ENCODE measurements around the gene TMEM89.
A peak's percentile ranks its signal among the peaks of the same experiment; 100 is the strongest.

The TMEM89 gene, protein sequence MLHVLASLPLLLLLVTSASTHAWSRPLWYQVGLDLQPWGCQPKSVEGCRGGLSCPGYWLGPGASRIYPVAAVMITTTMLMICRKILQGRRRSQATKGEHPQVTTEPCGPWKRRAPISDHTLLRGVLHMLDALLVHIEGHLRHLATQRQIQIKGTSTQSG

DNA sequence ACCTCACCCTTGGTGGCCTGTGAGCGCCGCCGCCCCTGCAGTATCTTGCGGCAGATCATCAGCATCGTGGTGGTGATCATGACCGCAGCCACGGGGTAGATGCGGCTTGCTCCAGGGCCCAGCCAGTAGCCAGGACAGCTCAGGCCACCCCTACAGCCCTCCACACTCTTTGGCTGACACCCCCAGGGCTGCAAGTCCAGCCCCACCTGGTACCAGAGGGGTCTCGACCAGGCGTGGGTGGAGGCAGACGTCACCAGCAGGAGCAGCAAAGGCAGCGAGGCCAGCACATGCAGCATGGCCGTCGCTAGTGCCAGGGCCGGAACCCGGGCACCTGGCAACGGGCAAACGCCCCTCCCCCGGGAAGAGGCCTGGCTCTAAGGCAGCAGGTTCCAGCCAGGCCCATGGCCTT lies at the start of gene TMEM89:
TSS of gene TMEM89 (minus strand) at position 309 of the 409 bp plus-strand sequence. CDS start at position 296, 13 bp downstream.
- no peak for TF ChIP-seq ZNF274 (IDR thresholded peaks at IDR 0.05; ENCODE audit: low read depth, low read length)
- H3K4me3 ChIP-seq (ENCODE audit: insufficient read length, low read depth): no peak within 1 kb of the TSS
- H3K4me1 ChIP-seq (ENCODE audit: insufficient read depth, insufficient read length): no peaks in the 10 kb centered on the region
- peaks cover 28% of the 10 kb centered on the region for H3K9me3 ChIP-seq (ENCODE audit: insufficient read depth, low read length)
- peaks cover 44% of the 10 kb centered on the region for H3K36me3 ChIP-seq (ENCODE audit: insufficient read depth, insufficient read length, low read length)
- H3K27me3 ChIP-seq (ENCODE audit: insufficient read depth, insufficient read length): no peaks in the 10 kb centered on the region
- DNase-seq (ENCODE audit: low read depth, low spot score): no peak
- no peak within 1 kb of the TSS for H3K9ac ChIP-seq (ENCODE audit: insufficient read length, low read depth)

DNA sequence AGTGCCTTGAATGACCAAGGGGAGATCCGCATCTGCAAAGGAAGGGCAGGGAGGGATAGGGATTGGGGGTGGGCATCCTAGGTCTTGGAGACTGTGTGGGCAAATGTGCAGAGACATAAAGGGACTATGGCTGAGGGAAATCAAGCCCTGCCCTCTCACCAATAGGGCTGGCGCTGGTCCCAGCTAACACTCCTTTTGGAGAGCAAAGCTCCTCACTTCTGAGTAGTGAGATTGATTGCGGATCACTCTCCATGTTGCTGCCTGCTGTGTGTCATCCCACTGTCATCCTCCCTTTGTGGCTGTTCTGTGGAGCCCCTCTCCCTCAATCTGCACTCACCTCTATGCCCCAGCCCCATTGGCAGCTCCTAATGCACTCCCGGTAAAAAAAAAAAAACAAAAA lies 43.4 kb upstream of the TMEM89 start:
- Histone ChIP-seq H3K9ac (ENCODE audit: insufficient read length, low read depth) (peak overlapping the region; percentile 22), H3K4me3 (ENCODE audit: insufficient read length, low read depth) (no peak overlapping the region), H3K36me3 (ENCODE audit: insufficient read depth, insufficient read length, low read length) (peaks cover 22% of the 10 kb centered on the region), H3K4me1 (ENCODE audit: insufficient read depth, insufficient read length) (peaks cover 10% of the 10 kb centered on the region), H3K9me3 (ENCODE audit: insufficient read depth, low read length) (no peaks in the 10 kb centered on the region), H3K27me3 (ENCODE audit: insufficient read depth, insufficient read length) (peaks cover 7% of the 10 kb centered on the region)
- DNase-seq (ENCODE audit: low read depth, low spot score): no peak
- no peak for TF ChIP-seq ZNF274 (IDR thresholded peaks at IDR 0.05; ENCODE audit: low read depth, low read length)
- TF ChIP-seq SUZ12 (IDR thresholded peaks at IDR 0.05; ENCODE audit: extremely low read depth, insufficient read depth, insufficient read length): no peak

DNA sequence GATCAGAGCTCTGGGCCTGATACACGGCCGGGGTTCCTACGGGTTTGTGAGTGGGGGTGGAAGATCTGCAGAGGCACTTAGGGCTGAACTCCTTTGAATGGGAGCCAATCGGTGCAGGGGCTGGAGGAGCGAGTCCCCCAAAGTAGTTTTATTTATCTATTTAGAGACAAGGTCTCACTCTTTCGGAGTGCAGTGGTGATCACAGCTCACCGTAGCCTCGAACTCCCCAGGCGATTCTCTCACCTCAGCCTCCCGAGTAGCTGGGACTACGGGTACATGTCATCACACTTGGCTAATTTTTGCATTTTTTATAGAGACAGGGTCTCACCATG lies 42.7 kb upstream of the TMEM89 start:
- DNase-seq (ENCODE audit: low read depth, low spot score): no peak
- no peaks in the 10 kb centered on the region for H3K9me3 ChIP-seq (ENCODE audit: insufficient read depth, low read length)
- peaks cover 10% of the 10 kb centered on the region for H3K4me1 ChIP-seq (ENCODE audit: insufficient read depth, insufficient read length)
- no peak overlapping the region for H3K4me3 ChIP-seq (ENCODE audit: insufficient read length, low read depth)
- H3K9ac ChIP-seq (ENCODE audit: insufficient read length, low read depth): peak overlapping the region; percentile 22
- H3K27me3 ChIP-seq (ENCODE audit: insufficient read depth, insufficient read length): peaks cover 7% of the 10 kb centered on the region
- peaks cover 24% of the 10 kb centered on the region for H3K36me3 ChIP-seq (ENCODE audit: insufficient read depth, insufficient read length, low read length)
- no peak for TF ChIP-seq ZNF274 (IDR thresholded peaks at IDR 0.05; ENCODE audit: low read depth, low read length)
- no peak for TF ChIP-seq YY1 (IDR thresholded peaks at IDR 0.05; ENCODE audit: insufficient read depth, insufficient read length)
- no peak for TF ChIP-seq SUZ12 (IDR thresholded peaks at IDR 0.05; ENCODE audit: extremely low read depth, insufficient read depth, insufficient read length)

DNA sequence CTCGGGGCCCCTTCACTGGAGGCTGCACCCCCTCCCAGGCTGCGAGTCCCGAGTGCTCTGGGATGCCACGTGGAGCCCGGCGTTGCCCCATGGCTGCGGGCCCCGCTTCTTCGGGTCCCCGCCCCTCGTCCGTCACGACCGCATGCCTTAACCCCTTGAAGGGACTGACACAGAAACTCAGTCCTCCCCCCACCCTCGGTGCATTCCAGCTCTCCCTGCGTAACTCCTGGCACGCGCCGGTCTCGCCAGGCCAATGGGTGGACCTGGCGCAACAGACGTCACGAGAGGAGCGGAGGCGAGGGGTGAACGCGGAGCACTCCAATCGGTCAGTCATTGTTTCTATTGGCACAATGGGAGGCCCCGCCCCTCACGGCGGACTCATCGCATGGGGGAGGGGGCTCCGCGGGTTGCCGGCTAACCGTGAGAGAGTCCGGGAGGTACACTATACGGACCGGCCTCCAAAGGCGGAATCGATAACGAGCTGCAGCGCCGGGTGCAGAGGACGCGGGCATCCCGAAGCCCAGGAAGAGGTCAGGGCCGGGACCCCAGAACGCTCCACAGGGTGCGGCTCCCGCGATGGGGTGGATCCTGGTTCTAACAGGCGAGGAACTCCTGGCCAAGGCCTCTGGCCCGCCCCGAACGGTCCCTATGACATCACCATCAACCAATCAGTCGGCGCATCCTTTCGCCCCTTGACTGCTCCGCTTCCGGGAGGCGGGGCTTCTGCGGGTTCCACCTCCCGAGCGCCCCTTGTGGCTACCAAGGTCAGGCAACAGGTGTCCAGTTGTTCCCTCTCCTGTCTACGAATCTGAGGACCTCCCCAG lies 42.1 kb upstream of the TMEM89 start:
- H3K9me3 ChIP-seq (ENCODE audit: insufficient read depth, low read length): no peaks in the 10 kb centered on the region
- peak overlapping the region; percentile 93 for H3K4me3 ChIP-seq (ENCODE audit: insufficient read length, low read depth)
- TF ChIP-seq YY1 (IDR thresholded peaks at IDR 0.05; ENCODE audit: insufficient read depth, insufficient read length) (no peak), ZNF274 (IDR thresholded peaks at IDR 0.05; ENCODE audit: low read depth, low read length) (no peak), SUZ12 (IDR thresholded peaks at IDR 0.05; ENCODE audit: extremely low read depth, insufficient read depth, insufficient read length) (no peak)
- H3K36me3 ChIP-seq (ENCODE audit: insufficient read depth, insufficient read length, low read length): peaks cover 27% of the 10 kb centered on the region
- H3K27me3 ChIP-seq (ENCODE audit: insufficient read depth, insufficient read length): peaks cover 7% of the 10 kb centered on the region
- peak; percentile 99 for DNase-seq (ENCODE audit: low read depth, low spot score)
- peak overlapping the region; percentile 98 for H3K9ac ChIP-seq (ENCODE audit: insufficient read length, low read depth)
- H3K4me1 ChIP-seq (ENCODE audit: insufficient read depth, insufficient read length): peaks cover 10% of the 10 kb centered on the region

DNA sequence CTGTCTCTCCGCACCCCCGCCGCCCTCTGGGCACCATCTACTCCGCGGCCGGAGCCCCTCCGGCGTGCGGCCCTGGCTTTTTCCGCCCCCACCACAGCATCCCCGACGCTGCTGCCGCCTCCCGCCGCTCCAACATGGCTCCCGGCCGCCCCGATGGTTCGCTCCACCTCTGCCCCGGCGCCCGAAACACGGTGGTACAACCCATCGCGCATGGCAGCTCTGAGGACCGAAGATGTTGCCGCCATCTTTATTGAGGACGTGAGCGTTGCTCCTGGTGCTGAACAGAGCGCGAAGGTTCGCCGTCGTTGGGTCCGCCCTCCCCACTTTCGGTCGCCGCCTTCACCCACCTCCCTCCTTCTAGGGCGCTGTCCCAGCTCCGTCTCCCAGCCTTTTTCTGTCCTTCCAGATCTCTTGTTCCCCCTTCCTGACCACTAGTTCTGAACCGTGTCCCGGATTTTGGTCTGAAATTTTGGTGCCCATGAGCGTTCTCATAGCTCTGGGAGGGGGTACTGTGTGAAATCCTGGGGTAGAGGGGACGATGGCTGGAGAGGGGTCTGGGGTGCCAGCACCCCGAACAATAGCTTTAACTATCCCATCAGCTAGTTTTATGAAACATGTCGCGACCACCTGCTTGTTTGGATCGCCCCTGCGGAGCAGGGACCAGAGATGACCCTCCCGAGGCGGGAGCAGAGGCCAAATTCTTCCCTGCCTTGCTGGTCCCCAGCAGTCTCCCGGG lies 41.4 kb upstream of the TMEM89 start, which contains the start of gene CELSR3:
TSS of gene CELSR3 (minus strand) at position 134 of the 736 bp plus-strand sequence. CDS start 252 bp downstream, outside the sequence.
- peak within 1 kb of the TSS; percentile 98 for H3K9ac ChIP-seq (ENCODE audit: insufficient read length, low read depth)
- TF ChIP-seq ZNF274 (IDR thresholded peaks at IDR 0.05; ENCODE audit: low read depth, low read length) (no peak), YY1 (IDR thresholded peaks at IDR 0.05; ENCODE audit: insufficient read depth, insufficient read length) (peak; percentile 89), SUZ12 (IDR thresholded peaks at IDR 0.05; ENCODE audit: extremely low read depth, insufficient read depth, insufficient read length) (no peak)
- peak; percentile 87 for DNase-seq (ENCODE audit: low read depth, low spot score)
- no peaks in the 10 kb centered on the region for H3K9me3 ChIP-seq (ENCODE audit: insufficient read depth, low read length)
- peak within 1 kb of the TSS; percentile 93 for H3K4me3 ChIP-seq (ENCODE audit: insufficient read length, low read depth)
- H3K4me1 ChIP-seq (ENCODE audit: insufficient read depth, insufficient read length): peaks cover 10% of the 10 kb centered on the region
- H3K27me3 ChIP-seq (ENCODE audit: insufficient read depth, insufficient read length): peaks cover 7% of the 10 kb centered on the region
- H3K36me3 ChIP-seq (ENCODE audit: insufficient read depth, insufficient read length, low read length): peaks cover 34% of the 10 kb centered on the region

DNA sequence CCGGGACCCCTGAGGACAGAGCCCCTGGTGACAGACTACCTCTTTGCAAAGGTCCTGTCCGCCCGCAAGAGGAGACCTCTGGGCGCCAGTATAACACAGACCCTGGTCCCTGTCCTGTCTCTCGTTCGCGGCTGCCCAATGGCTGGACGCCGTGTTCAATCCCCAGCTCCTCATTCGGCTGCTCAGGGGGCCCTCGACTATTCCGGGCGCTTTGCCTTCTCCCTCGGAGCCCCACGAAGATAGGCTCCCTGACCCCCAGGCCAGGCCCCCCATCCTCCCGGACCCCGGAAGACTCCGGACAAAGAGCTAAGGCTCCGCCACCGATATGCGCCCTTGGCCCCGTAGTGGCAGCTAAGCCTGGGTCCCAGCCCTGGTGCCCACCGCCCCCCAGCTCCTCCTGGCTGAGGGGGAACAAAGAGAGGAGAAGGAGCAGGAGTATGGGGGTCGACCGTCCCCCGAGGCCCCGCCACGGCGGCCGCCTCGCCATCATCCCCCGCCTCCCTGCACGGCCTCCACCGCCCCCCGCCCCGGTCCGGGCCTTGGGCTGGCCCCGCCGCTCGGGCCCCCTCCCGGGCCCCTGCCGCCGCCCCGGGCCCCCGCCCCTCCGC lies 40.7 kb upstream of the TMEM89 start:
- H3K9ac ChIP-seq (ENCODE audit: insufficient read length, low read depth): peak overlapping the region; percentile 98
- no peaks in the 10 kb centered on the region for H3K9me3 ChIP-seq (ENCODE audit: insufficient read depth, low read length)
- peaks cover 7% of the 10 kb centered on the region for H3K27me3 ChIP-seq (ENCODE audit: insufficient read depth, insufficient read length)
- peak overlapping the region; percentile 93 for H3K4me3 ChIP-seq (ENCODE audit: insufficient read length, low read depth)
- TF ChIP-seq ZNF274 (IDR thresholded peaks at IDR 0.05; ENCODE audit: low read depth, low read length): no peak
- DNase-seq (ENCODE audit: low read depth, low spot score): no peak
- H3K36me3 ChIP-seq (ENCODE audit: insufficient read depth, insufficient read length, low read length): peaks cover 35% of the 10 kb centered on the region
- peaks cover 10% of the 10 kb centered on the region for H3K4me1 ChIP-seq (ENCODE audit: insufficient read depth, insufficient read length)

All from NT2/D1 (cell line).